Measurements from ENCODE around the gene POLR2M.

POLR2M gene

GRCh38 chr15:57741089-57741488 is 34.6 kb downstream of the POLR2M start:
- no peak for DNase-seq

GRCh38 chr15:57743424-57743823 is 36.9 kb downstream of the POLR2M start:
- no peak for DNase-seq

GRCh38 chr15:57746786-57747185 is 40.3 kb downstream of the POLR2M start:
- DNase-seq: no peak

GRCh38 chr15:57747206-57747896 is 40.8 kb downstream of the POLR2M start:
- DNase-seq: no peak

GRCh38 chr15:57751177-57751800 is 44.8 kb downstream of the POLR2M start:
- no peak for DNase-seq

- DNase-seq: peak; percentile 14
These were observed 45.9 kb downstream of the POLR2M start for GRCh38 chr15:57752436-57752835.

GRCh38 chr15:57752840-57753239 is 46.3 kb downstream of the POLR2M start:
- DNase-seq: no peak

- no peak for DNase-seq
These were observed 50.0 kb downstream of the POLR2M start for GRCh38 chr15:57756466-57756865.

- no peak for DNase-seq
These were observed 52.0 kb downstream of the POLR2M start for GRCh38 chr15:57758560-57758959.

- no peak for DNase-seq
These were observed 55.0 kb downstream of the POLR2M start for GRCh38 chr15:57761562-57761961.

- DNase-seq: no peak
These were observed 55.8 kb downstream of the POLR2M start for GRCh38 chr15:57762302-57762701.

- DNase-seq: no peak
These were observed 56.9 kb downstream of the POLR2M start for GRCh38 chr15:57763176-57763964.

Measured in 8988T (cell line).